Natural killer cell (primary cell): ENCODE results near the gene ZNF597. TPM values are rescaled to one million over a fixed set of nuclear protein-coding genes. Genes with fewer than 3 reads are reported as not detected.
"Not testable (repeated sequence)": the region's sequence is repeated elsewhere in the genome, so short reads cannot be mapped to it uniquely, and the experiment has no call there.

Source experiments
- ATAC-seq, 3 donors: fragments of 150-1000 bp in 2 of 3; fragments of 200-7000 bp in 1 of 3; cut with Tn5 transposase; 1 replicate in 1 of 3; 2 replicates in 2 of 3; pipeline ENCODE4 v1.10.0; 2021; ENCODE audit warnings: mild to moderate bottlenecking in 2 of 3, moderate library complexity in 2 of 3
- DNase-seq, 2 donors: peaks; one replicate each; pipeline versions ENCODE4 v3.0.0 to v3.0.0-alpha.2; 2013 to 2021; ENCODE audit warnings: mixed read lengths in 1 of 2
- H3K27ac ChIP-seq: one replicate; pipeline ENCODE4 v1.5.1; 2013; ENCODE audit warnings: mild to moderate bottlenecking, low read length
- H3K27me3 ChIP-seq: one replicate; pipeline ENCODE4 v1.6.1; 2013; ENCODE audit warnings: low read length; ENCODE audit not compliant: control insufficient read depth, insufficient read depth
- H3K36me3 ChIP-seq: one replicate; pipeline ENCODE4 v1.6.1; 2013; ENCODE audit warnings: low read length; ENCODE audit not compliant: control insufficient read depth, insufficient read depth
- H3K4me1 ChIP-seq: one replicate; pipeline ENCODE4 v1.6.1; 2013; ENCODE audit warnings: low read length; ENCODE audit not compliant: control insufficient read depth, insufficient read depth
- H3K4me3 ChIP-seq: one replicate; pipeline ENCODE4 v1.5.1; 2013; ENCODE audit warnings: low read length
- H3K9me3 ChIP-seq: one replicate; pipeline ENCODE4 v1.6.1; 2013; ENCODE audit warnings: low read length; ENCODE audit not compliant: control insufficient read depth, insufficient read depth
- H3K27ac Mint-ChIP-seq, 2 donors: one replicate each; pipeline ENCODE4 v1.8.0; 2022; ENCODE audit warnings: mild to moderate bottlenecking in 2 of 2, mixed read lengths in 2 of 2, moderate library complexity in 1 of 2
- H3K27me3 Mint-ChIP-seq, 2 donors: one replicate each; pipeline ENCODE4 v1.8.0; 2022; ENCODE audit warnings: low read depth in 2 of 2, mixed read lengths in 2 of 2
- H3K36me3 Mint-ChIP-seq: one replicate; pipeline ENCODE4 v1.8.0; 2022; ENCODE audit warnings: mixed read lengths
- H3K4me1 Mint-ChIP-seq, 2 donors: one replicate each; pipeline ENCODE4 v1.8.0; 2022; ENCODE audit warnings: mixed read lengths in 2 of 2
- H3K4me3 Mint-ChIP-seq: one replicate; pipeline ENCODE4 v1.8.0; 2022; ENCODE audit warnings: mild to moderate bottlenecking, moderate library complexity, mixed read lengths
- H3K9me3 Mint-ChIP-seq, 2 donors: one replicate each; pipeline ENCODE4 v1.8.0; 2022; ENCODE audit warnings: mixed read lengths in 2 of 2
- WGBS: methylation state at CpG from one replicate; pipeline ENCODE4 v1.1.7; 2013; ENCODE audit warnings: missing lambda C conversion rate; ENCODE audit not compliant: insufficient coverage; 5-methylcytosine and 5-hydroxymethylcytosine counted together
- intact Hi-C: fragments of 100-400 bp; cut with micrococcal nuclease; formaldehyde crosslinking; loops from one replicate; pipeline ENCODE4 v1.14.2; 2022
- total RNA-seq, 4 donors: library from RNA; stranded (reverse); fragments of 120-200 nt in 1 of 4; gene quantifications; one replicate each; pipeline versions ENCODE4 v1.2.3 to v1.2.4, GENCODE V29; 2013 to 2022
- TF ChIP-seq, protein P1 (sequence below): fragments of 200-600 bp; IDR thresholded peaks from one replicate; pipeline ENCODE4 v1.8.0; 2022; ENCODE audit warnings: antibody characterized with exemption

The ZNF597 gene
- total RNA-seq, 3 donors from 2014 or later (not counting 1 experiment from before 2014, with no cell fraction given), result 1.8 to 3.5 (median 2.8) TPM

DNA sequence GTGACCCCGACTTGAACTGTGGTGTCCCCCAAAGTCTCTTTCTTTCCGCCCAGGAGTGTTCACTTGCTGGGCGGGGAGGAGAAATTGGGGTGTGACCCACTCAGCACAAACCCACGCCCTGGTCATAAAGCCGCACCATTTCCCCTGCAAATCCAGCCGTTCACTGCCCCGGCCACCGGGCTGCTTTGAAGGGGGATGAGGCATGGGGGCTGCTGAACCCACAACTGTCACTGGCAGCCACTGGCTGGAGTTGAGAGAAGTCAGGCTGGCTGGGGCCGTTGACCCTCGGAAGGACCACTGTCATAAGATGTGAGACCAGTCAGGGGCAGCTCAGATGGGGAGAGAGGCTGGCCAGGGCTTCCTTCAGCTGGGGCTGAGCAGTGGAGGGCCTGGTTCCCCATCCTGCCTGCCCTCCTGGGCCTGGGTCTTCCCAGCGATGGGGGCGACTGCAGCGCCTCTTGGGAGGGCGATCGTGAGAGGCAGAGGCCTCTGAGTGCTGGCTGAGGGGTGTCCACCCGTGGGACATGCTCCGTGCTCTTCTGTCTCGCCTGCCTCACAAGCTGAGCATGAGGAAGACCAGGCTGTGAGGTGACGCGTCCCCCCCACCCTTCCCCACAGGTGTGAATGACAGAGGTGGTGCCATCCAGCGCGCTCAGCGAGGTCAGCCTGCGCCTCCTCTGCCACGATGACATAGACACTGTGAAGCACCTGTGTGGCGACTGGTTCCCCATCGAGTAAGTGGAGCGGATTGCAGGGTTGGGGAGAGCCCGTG, 32.5 kb upstream of the ZNF597 start:
- H3K27ac ChIP-seq, result no peak overlapping the region
- Mint-ChIP-seq H3K27ac (peak overlapping the region; percentile 46 to 60), H3K27me3 (no peaks in the 10 kb centered on the region), H3K9me3 (no peaks in the 10 kb centered on the region), H3K4me1 (peaks cover 12 to 47% of the 10 kb centered on the region in 2 donors), H3K4me3 (no peak overlapping the region), H3K36me3 (no peaks in the 10 kb centered on the region)
- DNase-seq (no peak), ATAC-seq (no peak)
- no peak overlapping the region for H3K4me3 ChIP-seq
- TF ChIP-seq, protein P1, sequence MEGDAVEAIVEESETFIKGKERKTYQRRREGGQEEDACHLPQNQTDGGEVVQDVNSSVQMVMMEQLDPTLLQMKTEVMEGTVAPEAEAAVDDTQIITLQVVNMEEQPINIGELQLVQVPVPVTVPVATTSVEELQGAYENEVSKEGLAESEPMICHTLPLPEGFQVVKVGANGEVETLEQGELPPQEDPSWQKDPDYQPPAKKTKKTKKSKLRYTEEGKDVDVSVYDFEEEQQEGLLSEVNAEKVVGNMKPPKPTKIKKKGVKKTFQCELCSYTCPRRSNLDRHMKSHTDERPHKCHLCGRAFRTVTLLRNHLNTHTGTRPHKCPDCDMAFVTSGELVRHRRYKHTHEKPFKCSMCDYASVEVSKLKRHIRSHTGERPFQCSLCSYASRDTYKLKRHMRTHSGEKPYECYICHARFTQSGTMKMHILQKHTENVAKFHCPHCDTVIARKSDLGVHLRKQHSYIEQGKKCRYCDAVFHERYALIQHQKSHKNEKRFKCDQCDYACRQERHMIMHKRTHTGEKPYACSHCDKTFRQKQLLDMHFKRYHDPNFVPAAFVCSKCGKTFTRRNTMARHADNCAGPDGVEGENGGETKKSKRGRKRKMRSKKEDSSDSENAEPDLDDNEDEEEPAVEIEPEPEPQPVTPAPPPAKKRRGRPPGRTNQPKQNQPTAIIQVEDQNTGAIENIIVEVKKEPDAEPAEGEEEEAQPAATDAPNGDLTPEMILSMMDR, result no peak
- H3K27me3 ChIP-seq, result no peaks in the 10 kb centered on the region
- WGBS, result 94% methylated on average over 29 of the region's 29 CpGs
- intact Hi-C loops, result no loop called here
- peaks cover 14% of the 10 kb centered on the region for H3K36me3 ChIP-seq
- no peaks in the 10 kb centered on the region for H3K9me3 ChIP-seq
- peaks cover 4% of the 10 kb centered on the region for H3K4me1 ChIP-seq

DNA sequence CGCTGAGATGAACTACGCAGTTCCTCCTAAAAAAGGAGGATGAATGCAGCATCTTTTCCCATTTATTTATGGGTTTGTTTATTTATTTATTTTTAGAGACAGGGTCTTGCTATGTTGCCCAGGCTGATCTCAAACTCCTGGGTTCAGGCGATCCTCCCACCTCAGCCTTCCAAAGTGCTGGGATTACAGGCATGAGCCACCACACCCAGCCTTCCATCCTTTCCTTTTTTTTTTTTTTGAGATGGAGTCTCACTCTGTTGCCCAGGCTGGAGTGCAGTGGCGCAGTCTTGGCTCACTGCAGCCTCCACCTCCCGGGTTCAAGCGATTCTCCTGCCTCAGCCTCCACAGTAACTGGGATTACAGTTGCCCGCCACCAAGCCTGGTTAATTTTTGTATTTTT, 31.6 kb upstream of the ZNF597 start:
- peaks cover 12% of the 10 kb centered on the region for H3K36me3 ChIP-seq
- H3K4me3 ChIP-seq, H3K27me3 ChIP-seq, H3K27ac ChIP-seq, intact Hi-C loops, ATAC-seq, H3K4me3 Mint-ChIP-seq, H3K36me3 Mint-ChIP-seq, H3K9me3 ChIP-seq, H3K9me3 Mint-ChIP-seq, H3K27me3 Mint-ChIP-seq, DNase-seq, H3K4me1 ChIP-seq: not testable (repeated sequence)
- WGBS, result 100% methylated on average over 6 of the region's 7 CpGs
- H3K27ac Mint-ChIP-seq, result peak overlapping the region; percentile 46 to 60
- H3K4me1 Mint-ChIP-seq, result peaks cover 12 to 50% of the 10 kb centered on the region in 2 donors

DNA sequence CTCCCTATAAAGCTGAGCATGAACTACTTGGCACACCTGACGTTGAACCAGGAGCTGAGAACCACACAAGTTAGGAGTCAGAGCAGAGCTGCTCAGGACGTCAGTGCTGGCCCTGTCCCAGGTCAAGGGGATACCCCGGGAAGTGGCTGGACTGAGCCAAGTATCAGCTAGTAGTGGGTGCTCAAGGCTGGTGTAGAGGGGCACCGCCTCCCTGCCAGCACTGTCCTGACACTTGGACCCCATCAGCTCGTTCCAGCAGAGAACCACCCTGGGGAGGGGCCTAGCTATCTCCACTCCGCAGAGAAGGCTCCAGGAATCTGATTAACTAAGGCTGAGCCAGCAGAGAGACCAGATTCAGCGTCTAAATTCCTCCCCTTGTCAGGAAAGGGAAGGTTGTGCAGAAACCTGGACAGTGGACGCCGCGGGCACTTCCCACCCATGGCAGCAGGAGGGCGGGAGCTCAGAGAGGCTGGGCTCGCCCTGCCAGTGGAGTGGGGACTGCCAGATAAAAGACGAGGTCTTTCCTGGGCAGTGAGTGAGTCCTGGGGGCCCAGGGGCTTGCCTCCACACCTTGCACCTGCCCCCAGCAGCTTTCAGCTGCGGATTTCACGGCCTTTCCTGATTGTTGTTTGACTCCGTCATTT, 31.0 kb upstream of the ZNF597 start:
- Mint-ChIP-seq H3K9me3 (no peaks in the 10 kb centered on the region), H3K4me3 (no peak overlapping the region), H3K36me3 (no peaks in the 10 kb centered on the region), H3K4me1 (peaks cover 18 to 56% of the 10 kb centered on the region in 2 donors), H3K27ac (no peak overlapping the region), H3K27me3 (no peaks in the 10 kb centered on the region)
- intact Hi-C loops, result no loop called here
- Histone ChIP-seq H3K27ac (no peak overlapping the region), H3K27me3 (no peaks in the 10 kb centered on the region), H3K36me3 (peaks cover 8% of the 10 kb centered on the region), H3K4me3 (no peak overlapping the region), H3K4me1 (peaks cover 11% of the 10 kb centered on the region), H3K9me3 (no peaks in the 10 kb centered on the region)
- TF ChIP-seq, protein P1, result no peak
- 96% methylated on average over 16 of the region's 16 CpGs for WGBS
- no peak for ATAC-seq
- DNase-seq, result no peak

DNA sequence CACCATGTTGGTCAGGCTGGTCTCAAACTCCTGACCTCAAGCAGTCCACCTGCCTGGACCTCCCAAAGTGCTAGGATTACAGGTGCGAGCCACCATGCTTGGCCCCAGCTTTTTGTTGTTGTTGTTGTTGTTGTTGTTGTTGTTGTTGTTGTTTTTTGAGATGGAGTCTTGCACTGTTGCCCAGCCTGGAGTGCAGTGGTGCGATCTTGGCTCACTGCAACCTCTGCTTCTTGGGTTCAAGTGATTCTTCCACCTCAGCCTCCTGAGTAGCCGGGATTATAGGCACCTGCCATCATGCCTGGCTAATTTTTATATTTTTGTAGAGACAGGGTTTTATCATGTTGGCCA, 30.3 kb upstream of the ZNF597 start:
- DNase-seq, H3K36me3 ChIP-seq, ATAC-seq, H3K9me3 ChIP-seq, H3K4me3 Mint-ChIP-seq, H3K36me3 Mint-ChIP-seq, H3K4me3 ChIP-seq, H3K9me3 Mint-ChIP-seq, H3K27ac ChIP-seq, H3K27me3 ChIP-seq, H3K27me3 Mint-ChIP-seq, intact Hi-C loops: not testable (repeated sequence)
- H3K27ac Mint-ChIP-seq, result peak overlapping the region in 1 of 2 donors; percentile 73
- peaks cover 21 to 58% of the 10 kb centered on the region in 2 donors for H3K4me1 Mint-ChIP-seq
- H3K4me1 ChIP-seq, result peaks cover 14% of the 10 kb centered on the region
- 95% methylated on average over 2 of the region's 3 CpGs for whole genome bisulfite sequencing
